Activated CD4-positive, alpha-beta T cell treated with anti-CD3 and anti-CD28 coated beads, Interleukin-2, amount 50 U/mL, for 4 hours (primary cell): ENCODE results near the gene GLA.

Source experiments
- DNase-seq, 2 experiments: peaks; one replicate each; pipeline ENCODE4 v3.0.0-alpha.2; 2020

Gene GLA

DNA sequence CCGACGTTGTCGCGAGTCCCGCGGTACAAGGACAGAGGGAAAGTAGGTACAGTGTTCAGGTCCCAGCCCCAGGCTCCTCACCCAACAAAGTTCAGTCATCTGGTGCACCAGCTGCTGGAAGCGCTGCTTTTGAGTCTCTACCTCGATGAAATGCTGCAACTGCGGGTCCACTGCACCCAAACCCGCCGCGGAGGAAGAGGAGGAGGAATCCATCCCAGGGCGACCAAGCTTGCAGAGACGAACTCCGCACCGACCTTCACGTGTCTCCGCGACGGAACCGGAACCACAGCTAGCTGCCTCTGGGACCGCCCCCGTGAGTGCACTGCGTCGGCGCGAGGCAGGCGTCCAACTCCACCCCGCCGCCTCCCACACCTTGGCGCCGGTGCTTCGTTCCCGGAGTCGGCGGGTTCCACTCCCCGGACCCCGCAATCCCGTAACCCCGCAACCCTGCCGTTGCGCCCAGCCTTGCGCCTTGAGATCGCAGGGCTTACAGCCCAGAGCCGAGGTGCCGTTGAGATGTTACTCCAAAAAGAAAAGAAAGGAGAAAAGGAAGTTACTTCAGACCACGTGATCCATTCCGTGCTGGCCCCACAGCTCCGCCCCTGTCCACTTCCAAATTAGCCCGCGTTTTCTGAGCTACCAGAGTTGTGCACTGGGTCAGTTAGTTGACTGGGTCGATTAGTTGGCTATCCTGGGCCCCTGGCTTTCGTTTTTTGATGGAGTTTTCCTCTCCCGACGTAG is 59.1 kb downstream of the GLA start, which contains the start of gene TIMM8A:
Gene TIMM8A, minus strand, starts transcription at position 291 of the 741 bp plus-strand sequence. Its CDS starts 78 bp downstream, at position 213.
- DNase-seq = peak; percentile 69

GRCh38 chrX:101347859-101348451 is 59.8 kb downstream of the GLA start:
- DNase-seq = no peak
